Measurements from ENCODE around the gene TRAPPC10.

Gene TRAPPC10

GRCh38 chr21:43983860-43984420, 28.2 kb upstream of the TRAPPC10 start:
- no peak for DNase-seq

DNA sequence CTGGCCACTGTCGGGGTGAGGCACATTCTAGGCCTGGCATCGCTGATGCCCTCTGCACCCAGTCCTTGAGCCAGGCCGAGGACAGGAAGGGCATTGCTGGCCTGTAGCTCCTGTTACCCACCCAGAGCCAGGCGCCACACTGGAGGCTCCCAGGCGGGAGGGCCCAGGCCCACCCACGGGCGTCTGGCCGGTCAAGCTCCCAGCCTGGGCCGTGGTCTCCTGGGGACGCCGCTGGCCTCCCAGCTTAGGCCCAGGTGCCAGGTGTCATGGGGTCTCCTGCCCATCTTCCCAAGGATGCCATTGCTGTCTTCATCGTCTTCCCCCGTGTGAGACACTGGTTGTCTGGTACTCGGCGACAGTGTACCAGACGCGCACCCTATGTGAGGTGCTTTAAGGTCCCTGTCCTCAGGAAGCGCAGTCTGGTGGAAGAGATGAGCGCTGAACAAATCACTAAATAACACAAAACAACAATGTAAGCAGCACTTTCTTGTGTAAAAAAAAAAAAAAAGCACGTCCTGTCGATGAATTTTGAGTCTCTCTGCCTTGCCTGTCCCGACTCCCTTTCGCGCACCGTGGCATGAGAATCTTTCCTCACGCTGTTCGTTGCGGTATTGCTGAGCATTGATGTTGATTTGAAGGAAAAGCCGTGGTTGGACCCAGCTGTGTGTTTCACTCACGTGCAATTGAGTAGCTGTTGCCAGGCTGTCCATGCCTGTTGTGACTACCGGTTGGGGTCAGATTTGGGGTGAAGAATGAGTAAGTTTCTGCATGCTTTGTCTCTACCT, 27.0 kb upstream of the TRAPPC10 start:
- DNase-seq = no peak

DNA sequence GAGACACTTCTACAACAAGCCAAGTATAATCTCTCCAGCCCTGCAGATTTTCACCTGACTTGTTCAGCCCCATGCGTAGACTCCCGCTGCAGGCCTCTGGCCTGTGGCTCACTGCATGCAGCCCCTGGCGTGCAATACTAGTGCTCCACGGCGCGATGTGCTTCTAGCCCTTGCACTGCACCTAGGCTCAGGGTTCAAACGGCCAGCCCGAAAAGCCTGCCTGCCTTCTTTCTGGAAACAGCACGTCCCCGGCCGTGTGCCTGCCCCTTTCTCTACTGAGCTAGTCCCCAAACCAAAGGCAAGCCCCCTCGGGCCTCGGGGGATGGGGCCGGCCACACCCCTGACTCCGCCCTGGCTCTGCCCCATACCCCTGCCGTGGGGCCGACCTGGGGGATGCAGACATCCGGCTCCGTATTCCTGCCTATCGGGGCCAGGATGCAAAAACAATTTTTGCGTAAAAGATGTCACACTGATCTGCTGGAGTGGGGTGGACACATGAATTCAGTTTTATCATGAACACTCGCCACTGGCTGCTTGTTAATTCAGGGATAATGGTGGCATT, 26.3 kb upstream of the TRAPPC10 start:
- no peak for DNase-seq

GRCh38 chr21:43986544-43987451, 25.3 kb upstream of the TRAPPC10 start:
- peak; percentile 9 for DNase-seq

DNA sequence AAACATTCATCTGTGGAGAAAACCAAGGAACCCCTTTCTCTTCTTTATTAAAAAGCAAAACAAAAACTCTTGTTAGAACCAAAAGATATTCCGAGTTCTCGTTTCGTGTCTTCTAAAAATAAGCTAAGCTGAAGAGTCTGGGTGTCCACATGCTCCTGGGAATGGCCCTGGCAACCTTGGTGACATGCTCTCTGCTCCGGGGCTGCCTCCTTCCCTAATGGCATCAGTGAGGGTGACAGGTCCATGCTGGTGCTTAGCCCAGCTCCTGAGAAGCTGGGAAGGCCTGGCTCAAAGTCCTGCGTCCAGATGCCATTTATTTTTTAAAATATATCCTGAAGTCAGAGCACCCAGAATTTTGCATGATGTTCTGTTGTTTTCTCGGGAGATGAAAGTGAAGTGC, 24.6 kb upstream of the TRAPPC10 start:
- DNase-seq = no peak

- no peak for DNase-seq
Measured at GRCh38 chr21:43988016-43988415, 24.1 kb upstream of the TRAPPC10 start.

DNA sequence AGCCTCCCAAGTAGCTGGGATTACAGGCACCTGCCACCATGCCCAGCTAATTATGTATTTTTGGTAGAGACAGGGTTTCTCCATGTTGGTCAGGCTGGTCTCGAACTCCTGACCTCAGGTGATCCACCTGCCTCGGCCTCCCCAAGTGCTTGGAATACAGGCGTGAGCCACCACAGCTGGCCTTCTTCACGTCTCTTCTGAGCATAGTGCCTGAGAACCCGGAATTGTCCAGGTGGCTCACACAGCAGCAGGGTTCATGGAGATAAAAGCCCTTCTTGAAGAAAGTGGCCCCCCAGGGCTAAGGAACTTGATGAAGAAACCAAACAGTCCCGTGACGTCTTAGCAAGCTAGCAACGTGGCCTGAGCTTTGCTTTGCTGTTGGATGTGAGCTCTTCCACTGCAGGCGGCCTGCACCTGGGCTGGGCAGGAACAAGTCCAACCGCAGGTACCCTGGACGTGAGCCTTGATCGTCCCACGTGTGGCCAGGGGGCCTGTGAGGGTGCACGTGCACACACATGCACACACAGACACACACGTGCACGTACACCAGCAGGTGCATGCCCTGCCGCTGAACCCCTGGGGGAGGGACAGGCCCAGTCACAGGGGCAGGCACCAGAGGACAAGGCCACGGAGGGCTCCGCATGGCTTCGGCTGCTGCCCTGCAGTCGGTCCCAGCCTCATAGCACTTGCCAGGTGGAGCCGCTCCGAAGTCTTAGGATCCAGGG, 23.4 kb upstream of the TRAPPC10 start:
- no peak for DNase-seq

GRCh38 chr21:43989401-43989800, 22.7 kb upstream of the TRAPPC10 start:
- DNase-seq = no peak

DNA sequence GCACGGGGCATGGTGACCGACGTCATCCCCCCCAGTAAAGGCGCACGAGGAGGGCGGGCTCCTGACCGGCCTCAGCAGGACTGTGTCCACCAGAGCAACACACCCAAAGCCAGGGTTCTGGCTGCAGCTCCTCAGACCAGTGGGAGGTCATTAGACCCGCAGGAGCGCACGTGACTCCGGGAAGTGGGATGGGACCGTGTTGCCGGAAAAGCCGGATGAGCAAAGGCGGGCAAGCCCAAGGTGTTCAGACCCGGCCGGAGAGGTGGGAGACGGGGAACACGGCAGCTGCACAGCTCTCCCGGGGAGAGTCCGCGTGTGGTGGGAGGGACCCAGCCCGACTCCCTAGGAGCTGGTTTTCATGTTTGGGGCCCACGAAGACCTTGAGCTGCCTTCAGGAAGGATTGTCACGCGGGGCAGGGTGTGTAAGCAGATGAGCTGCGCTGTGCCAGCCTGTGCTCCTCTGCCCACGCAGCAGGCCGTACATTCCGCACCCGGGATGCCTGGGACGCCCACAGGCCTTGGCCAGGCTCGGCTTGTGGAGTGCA, 20.6 kb upstream of the TRAPPC10 start:
- DNase-seq = no peak

DNA sequence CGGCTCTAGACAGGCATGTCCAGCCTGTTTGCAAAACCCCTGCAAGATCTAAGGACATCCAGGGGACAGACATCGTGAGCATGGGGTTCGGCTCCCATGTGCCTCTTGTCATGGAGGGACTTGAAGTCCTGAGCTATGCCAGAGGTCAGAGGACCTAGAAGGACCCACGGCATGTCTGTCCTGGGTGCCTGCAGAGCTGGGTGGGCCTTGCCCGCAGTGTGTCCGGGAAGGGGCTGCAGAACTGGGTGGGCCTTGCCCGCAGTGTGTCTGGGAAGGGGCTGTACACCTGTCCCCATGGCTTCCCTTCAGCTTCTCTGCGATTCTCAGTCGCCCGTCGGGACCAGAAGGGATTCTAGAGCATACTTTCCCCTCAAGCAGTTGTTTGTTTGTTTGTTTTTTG, 20.0 kb upstream of the TRAPPC10 start:
- DNase-seq = no peak

- no peak for DNase-seq
Measured at GRCh38 chr21:43993420-43993934, 18.6 kb upstream of the TRAPPC10 start.

GRCh38 chr21:43994085-43994484, 18.0 kb upstream of the TRAPPC10 start:
- no peak for DNase-seq

DNA sequence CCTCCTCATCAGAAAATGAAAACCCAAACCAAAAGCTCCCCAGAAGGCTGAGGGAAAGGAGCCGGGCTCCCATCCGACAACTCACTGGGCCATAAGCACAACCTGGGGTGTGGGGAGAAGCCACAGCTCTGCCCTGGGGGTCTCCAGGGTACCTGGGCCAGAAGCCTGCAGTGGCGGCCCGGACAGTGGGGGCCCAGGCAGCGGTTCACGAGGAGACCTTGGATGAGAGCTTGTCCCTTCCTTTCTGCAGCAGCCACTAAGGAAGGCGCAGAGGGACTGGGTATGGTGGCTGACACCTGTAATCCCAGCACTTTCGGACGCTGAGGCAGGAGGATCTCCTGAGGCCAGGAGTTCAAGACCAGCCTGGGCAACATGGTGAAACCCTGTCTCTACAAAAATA, 17.5 kb upstream of the TRAPPC10 start:
- no peak for DNase-seq

DNA sequence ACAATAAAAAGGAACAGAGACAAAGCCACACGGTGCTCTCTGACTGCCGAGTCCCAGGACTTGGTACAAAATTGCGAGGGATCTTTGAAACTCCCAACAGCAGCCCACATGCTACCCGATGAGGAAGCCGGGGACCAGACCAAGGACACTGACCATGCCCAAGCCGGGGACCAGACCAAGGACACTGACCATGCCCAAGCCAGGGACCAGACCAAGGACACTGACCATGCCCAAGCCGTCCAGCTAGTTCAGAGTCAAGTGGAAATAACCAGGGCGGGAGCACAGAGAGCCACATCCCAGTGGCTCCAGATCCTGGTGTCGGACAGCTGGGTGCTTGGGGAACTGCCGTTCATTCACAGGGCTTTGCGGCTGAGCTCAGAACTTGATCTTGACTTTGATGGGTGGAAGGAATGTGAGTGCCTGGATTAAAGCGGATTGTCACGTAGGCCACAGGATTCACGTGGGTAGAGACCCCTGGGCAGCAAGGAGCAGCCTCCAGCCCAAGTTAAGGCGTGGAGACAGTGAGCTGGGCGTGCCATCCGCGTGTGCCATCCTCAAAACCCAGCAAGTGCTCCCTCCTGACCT, 16.5 kb upstream of the TRAPPC10 start:
- no peak for DNase-seq

- no peak for DNase-seq
Measured at GRCh38 chr21:43997766-43998742, 14.1 kb upstream of the TRAPPC10 start.

DNA sequence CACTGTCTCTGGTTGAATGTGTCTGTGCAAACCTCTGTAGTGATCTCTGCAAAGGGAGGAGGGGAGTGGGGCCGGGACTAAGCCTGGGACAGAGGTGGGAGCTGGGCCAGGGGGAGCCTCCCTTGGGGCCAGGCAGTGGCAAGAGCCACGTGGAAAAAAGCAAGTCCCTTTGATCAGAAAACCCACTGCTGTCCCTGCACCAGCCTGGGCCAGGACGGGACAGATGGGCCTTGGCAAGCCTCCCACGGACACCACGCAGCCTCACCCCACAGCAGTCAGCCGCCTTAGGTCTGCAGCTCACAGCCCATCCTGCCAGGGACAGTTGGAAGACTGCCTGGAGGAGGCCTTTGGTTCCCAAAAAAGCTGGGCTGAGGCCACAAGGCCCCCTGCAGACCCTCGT, 11.7 kb upstream of the TRAPPC10 start:
- no peak for DNase-seq

DNA sequence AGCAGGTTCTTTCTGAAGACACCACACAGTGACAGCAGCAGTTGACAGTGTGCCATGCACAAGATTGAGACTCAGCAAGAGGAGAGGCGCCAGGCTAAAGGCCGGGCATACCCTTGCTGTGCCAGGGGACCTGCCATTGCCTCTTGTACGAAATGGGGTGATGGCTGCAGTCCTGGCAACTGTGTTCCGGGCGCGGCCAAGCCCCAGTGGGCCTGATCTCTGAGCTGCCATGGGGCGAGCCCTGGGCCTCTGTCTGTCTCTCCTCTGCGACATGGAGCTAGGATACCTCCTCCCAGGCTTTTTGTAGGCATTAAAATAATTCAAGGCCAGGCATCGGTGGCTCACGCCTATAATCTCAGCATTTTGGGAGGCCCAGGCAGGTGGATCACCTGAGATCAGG, 9.6 kb upstream of the TRAPPC10 start:
- no peak for DNase-seq

DNA sequence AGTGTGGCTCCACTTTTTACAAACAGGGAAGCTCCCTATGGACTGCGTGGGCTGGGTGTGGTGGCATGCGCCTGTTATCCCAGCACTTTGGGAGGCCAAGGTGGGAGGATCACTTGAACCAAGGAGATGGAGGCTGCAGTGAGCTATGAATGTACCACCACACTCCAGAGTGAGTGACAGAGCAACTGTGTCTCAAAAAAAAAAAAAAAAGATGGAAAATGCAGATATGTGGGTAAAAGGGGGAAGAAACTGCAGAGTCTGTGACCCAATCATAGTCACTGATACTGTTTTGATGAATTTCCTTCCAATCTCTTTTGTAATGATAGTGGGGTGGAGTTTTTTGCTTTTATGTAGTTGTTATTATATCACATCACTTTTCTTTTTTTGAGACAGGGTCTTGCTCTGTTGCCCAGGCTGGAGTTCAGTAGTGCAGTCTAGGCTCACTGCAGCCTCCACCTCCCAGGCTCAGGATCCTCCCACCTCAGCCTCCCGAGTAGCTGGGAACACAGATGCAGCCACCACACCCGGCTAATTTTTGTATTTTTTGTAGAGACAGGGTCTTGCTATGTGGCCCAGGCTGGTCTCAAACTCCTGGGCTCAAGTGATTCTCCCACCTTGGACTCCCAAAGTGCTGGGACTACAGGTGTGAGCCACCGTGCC, 8.7 kb upstream of the TRAPPC10 start:
- DNase-seq = no peak

- DNase-seq = no peak
Measured at GRCh38 chr21:44005071-44005470, 7.0 kb upstream of the TRAPPC10 start.

DNA sequence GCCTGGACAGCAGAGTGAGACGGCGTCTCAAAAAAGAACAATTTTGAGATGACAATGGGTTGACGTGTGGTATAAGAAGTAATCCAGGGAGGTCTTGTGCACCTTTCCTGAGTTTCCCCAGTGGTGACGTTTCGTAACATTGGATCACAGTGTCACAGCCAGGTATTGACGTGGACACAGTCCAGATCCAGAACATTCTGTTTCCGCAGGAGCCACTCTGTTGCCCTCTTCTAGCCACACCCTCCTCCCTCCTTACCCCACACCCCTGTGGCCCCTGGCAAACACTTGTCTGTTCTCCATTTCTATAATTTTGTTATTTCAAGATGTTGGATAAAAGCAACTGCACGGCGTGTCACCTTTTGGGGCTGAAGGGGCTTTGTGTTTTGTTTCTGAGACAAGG, 6.5 kb upstream of the TRAPPC10 start:
- DNase-seq = no peak
